ENCODE data around the gene SEC61A1.

SEC61A1 gene

GRCh38 chr3:128071771-128072453 lies 19.7 kb downstream of the SEC61A1 start:
- TF ChIP-seq CTCF (IDR thresholded peaks at IDR 0.05; ENCODE audit: control insufficient read depth, extremely low read depth, insufficient read depth) = no peak
- DNase-seq (ENCODE audit: low read depth) = no peak
- no peak overlapping the region for H3K4me3 ChIP-seq (ENCODE audit: low read depth, low read length)

GRCh38 chr3:128072454-128073184 lies 20.4 kb downstream of the SEC61A1 start:
- no peak for TF ChIP-seq CTCF (IDR thresholded peaks at IDR 0.05; ENCODE audit: control insufficient read depth, extremely low read depth, insufficient read depth)
- H3K4me3 ChIP-seq (ENCODE audit: low read depth, low read length) = no peak overlapping the region
- peak; percentile 84 for DNase-seq (ENCODE audit: low read depth)

DNA sequence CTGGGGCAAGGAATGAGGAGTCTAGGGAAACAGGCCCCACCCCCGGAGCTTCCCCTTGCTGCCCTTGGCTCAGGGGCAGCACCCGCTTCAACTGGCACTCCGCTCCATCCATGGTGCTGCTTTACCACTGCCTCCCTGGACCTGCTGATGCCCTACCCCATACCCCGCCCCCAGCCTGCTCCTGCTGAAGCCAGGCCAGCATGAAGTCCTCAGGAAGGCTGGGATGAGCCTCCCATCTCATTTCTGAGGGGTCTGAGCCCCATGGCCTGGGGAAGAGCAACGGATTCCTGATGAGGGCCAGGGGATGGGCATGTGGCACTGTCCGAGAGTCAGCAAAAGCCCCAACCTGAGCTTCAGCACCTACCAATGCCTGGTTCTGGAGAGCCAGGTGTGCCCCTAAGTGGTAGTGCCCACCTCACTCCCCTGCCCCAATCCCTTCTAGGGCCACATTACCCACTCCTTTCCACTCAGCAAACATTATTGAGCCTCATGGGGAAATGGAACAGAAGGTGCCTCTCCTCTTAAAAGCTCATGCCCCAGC lies 21.0 kb downstream of the SEC61A1 start:
- no peak for DNase-seq (ENCODE audit: low read depth)
- TF ChIP-seq CTCF (IDR thresholded peaks at IDR 0.05; ENCODE audit: control insufficient read depth, extremely low read depth, insufficient read depth) = no peak
- no peak overlapping the region for H3K4me3 ChIP-seq (ENCODE audit: low read depth, low read length)

DNA sequence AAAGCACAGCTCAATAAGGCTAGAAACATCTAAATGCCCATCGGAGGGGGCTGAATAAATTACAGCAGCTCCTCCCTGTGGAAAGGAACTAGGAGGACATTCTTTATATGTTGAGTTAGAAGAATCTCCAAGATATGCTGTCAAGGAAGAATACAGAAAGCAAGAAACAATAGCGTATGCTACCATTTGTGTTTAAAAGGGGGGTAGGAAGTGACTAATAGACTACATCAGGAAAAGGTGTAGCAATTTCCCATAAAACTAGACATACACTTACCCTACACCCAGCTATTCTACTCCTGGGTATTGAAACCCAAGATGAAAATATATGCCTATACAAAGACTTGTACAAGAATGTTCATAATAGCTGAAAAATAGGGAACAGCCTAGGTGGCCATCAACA lies 21.6 kb downstream of the SEC61A1 start:
- no peak for DNase-seq (ENCODE audit: low read depth)
- H3K4me3 ChIP-seq (ENCODE audit: low read depth, low read length) = no peak overlapping the region
- TF ChIP-seq CTCF (IDR thresholded peaks at IDR 0.05; ENCODE audit: control insufficient read depth, extremely low read depth, insufficient read depth) = no peak

DNA sequence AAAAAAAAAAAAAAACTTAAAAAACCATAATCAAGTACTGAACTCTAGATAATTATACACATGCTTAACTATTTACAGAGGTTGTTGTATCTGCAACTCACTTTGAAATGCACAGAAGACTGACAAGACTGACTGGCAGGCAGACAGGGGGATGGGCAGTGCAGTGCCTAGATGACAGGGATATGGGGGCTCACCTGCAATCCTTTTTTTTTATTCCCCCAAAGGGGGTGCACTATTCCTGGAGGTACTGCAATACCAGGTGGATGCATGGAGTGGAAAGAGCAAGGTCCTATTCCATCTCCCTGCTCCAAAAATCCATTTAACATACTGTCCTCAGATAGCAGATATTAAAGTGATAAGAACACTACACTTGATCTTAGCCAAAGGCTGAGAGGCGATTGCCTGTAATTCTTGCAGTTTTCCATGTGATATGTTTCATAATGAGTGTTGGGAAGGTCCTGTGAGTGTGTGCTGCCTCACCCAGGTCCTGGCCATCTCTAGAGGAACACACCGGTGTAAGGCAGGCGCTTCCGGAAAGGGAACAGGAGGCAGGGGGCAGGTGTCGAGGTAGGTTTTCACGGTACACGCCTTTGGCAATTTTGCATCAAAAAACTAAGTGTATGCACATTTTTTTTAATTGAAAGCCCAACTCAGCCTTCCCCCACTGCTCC lies 22.7 kb downstream of the SEC61A1 start:
- no peak for TF ChIP-seq CTCF (IDR thresholded peaks at IDR 0.05; ENCODE audit: control insufficient read depth, extremely low read depth, insufficient read depth)
- no peak overlapping the region for H3K4me3 ChIP-seq (ENCODE audit: low read depth, low read length)
- no peak for DNase-seq (ENCODE audit: low read depth)

DNA sequence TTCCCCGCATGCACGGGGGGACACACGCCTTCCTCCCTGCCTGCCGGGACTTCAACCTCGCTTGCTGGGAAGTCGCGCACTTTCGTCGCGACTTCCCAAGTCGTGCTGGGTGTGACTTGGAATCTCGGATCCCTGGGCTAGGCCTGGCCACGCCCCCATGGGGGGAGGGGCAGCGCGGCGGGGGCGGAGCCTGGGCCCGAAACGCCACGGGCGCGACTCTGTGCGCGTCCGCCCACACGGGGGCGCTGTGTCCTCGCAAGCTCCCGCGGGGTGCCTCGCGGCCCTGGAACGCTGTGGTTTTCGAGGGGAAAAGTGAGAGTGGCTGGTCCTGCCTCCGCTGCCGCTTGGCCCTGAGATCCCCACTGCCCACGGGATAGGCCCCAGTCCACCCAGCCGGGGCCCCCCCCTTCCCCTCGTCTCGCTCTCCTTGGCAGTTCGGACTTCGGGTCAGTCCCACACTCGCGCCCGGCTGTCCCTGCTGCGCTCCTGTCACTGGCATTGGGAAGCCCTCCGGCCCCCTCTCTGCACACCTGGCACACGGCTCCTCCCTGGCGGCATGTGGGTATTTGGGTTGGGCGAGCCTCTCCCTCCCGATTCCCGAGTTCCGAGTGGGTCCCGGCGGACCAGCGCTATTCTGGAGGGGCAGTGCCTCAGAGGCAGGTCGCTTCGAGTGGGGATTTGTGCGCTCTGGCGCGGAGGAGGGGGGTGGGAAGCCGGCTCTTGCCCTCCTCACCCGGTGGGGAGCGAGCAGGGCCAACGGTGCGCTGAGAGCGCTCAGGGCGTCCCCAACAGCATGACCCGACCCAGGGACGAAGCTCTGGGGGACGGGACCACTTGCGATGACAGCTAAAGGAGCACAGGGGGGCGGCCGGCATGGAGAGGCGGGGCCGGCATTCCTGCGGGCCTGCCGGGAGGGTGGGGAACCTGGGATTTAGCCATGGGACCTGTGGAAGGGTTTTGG lies 23.6 kb downstream of the SEC61A1 start:
- no peak for TF ChIP-seq CTCF (IDR thresholded peaks at IDR 0.05; ENCODE audit: control insufficient read depth, extremely low read depth, insufficient read depth)
- H3K4me3 ChIP-seq (ENCODE audit: low read depth, low read length) = no peak overlapping the region
- no peak for DNase-seq (ENCODE audit: low read depth)
